ENCODE data around the gene LY6G6C. TPM values are rescaled to one million over a fixed set of nuclear protein-coding genes. Genes with fewer than 3 reads are reported as not detected.

The LY6G6C gene
- total RNA-seq, 1 experiment from 2014 or later, result not detected

GRCh38 chr6:31742894-31743293 lies 21.3 kb upstream of the LY6G6C start:
- peaks cover 10% of the 10 kb centered on the region for H3K23me2 ChIP-seq (ENCODE audit: insufficient read length, low read depth, low read length, poor library complexity, severe bottlenecking)
- DNase-seq, result no peak
- peaks cover 16 to 46% (median 25%) of the 10 kb centered on the region in 3 experiments for H3K36me3 Mint-ChIP-seq (ENCODE audit: insufficient read depth in 1 of 3, low read depth in 3 of 3)

More at GRCh38 chr6:31742894-31743293, 21.3 kb upstream of the LY6G6C start:
- Histone ChIP-seq H2BK12ac (ENCODE audit: insufficient read length, low read depth, low read length) (no peak overlapping the region), H2AFZ (ENCODE audit: low read length) (no peak overlapping the region), H2BK20ac (ENCODE audit: low read depth, low read length, poor library complexity, severe bottlenecking) (no peak overlapping the region), H4K5ac (ENCODE audit: insufficient read length, low read depth, low read length) (no peak overlapping the region), H4K8ac (replicated peaks; ENCODE audit: insufficient read length, low read depth, low read length) (no peak overlapping the region), H3K56ac (ENCODE audit: insufficient read length, low read depth, low read length) (no peak overlapping the region), H2BK5ac (ENCODE audit: insufficient read length, low read length) (no peak overlapping the region), H3K4ac (ENCODE audit: low read depth, low read length) (no peak overlapping the region), H4K91ac (ENCODE audit: insufficient read length, low read depth, low read length) (no peak overlapping the region), H3K9me3 (ENCODE audit: control insufficient read depth, low read depth, low read length) (no peaks in the 10 kb centered on the region), H3K79me2 (ENCODE audit: insufficient read depth, low read length) (no peaks in the 10 kb centered on the region), H3K23ac (ENCODE audit: insufficient read length, low read depth, low read length) (no peak overlapping the region), H4K20me1 (ENCODE audit: control insufficient read depth, insufficient read depth, insufficient read length) (no peaks in the 10 kb centered on the region), H3K18ac (ENCODE audit: insufficient read length, low read depth, low read length) (no peak overlapping the region), H3K9ac (ENCODE audit: extremely low read depth, insufficient read length, low read length) (no peak overlapping the region), H3K27ac (ENCODE audit: insufficient read length, low read depth, low read length) (no peak overlapping the region), H3T11ph (ENCODE audit: low read length) (no peak overlapping the region), H3K27me3 (ENCODE audit: insufficient read depth, low read length) (no peaks in the 10 kb centered on the region), H3K4me2 (ENCODE audit: insufficient read depth, insufficient read length, low read length) (no peak overlapping the region), H3K4me1 (ENCODE audit: insufficient read depth, low read length) (peaks cover 8% of the 10 kb centered on the region), H2AK5ac (ENCODE audit: insufficient read length, low read length) (no peak overlapping the region), H2BK15ac (ENCODE audit: low read depth, low read length) (no peak overlapping the region), H3K14ac (ENCODE audit: insufficient read depth, low read length) (no peak overlapping the region), H2BK120ac (ENCODE audit: low read depth, low read length, poor library complexity, severe bottlenecking) (no peak overlapping the region), H3K79me1 (ENCODE audit: insufficient read depth, low read depth, low read length, poor library complexity, severe bottlenecking) (no peaks in the 10 kb centered on the region)
- WGBS (ENCODE audit: extremely low coverage, insufficient read length, low lambda C conversion rate), result no CpG with 5 or more reads among the region's 3 CpGs
- no peaks in the 10 kb centered on the region for H3K9me3 Mint-ChIP-seq
- peaks cover 27 to 43% of the 10 kb centered on the region in 2 experiments for H3K4me1 Mint-ChIP-seq
- TF ChIP-seq CTCF (conservative IDR thresholded peaks at IDR 0.05), result no peak
- peak overlapping the region in 1 of 3 experiments; percentile 9; a peak in 2 of 7 replicates for H3K27ac Mint-ChIP-seq
- no peak overlapping the region for H3K4me3 Mint-ChIP-seq
- no peaks in the 10 kb centered on the region for H3K27me3 Mint-ChIP-seq (ENCODE audit: low read depth)

Data from H9 (cell line).